Measurements from ENCODE around the gene KPNA6. TPM values are rescaled to one million over a fixed set of nuclear protein-coding genes. Genes with fewer than 3 reads are reported as not detected.
"Not testable (repeated sequence)": the region's sequence is repeated elsewhere in the genome, so short reads cannot be mapped to it uniquely, and the experiment has no call there.

KPNA6 gene
- total and polyA plus RNA-seq, 2 donors from 2014 or later, result 10.6 to 66.9 TPM

GRCh38 chr1:32074841-32075240 lies 33.0 kb upstream of the KPNA6 start:
- no peaks in the 10 kb centered on the region for H3K27me3 ChIP-seq (ENCODE audit: control insufficient read depth, insufficient read depth, low read length)
- intact Hi-C loops (cut with DNase I), result no loop called here
- FAIRE-seq (no peak), DNase-seq (no peak)
- H3K27ac ChIP-seq (ENCODE audit: low read depth in 2 of 2, low read length in 2 of 2), result no peak overlapping the region
- peaks cover 0 to 13% (median 3%) of the 10 kb centered on the region in 3 donors for H3K4me1 ChIP-seq (ENCODE audit: control insufficient read depth in 2 of 3, insufficient read depth in 2 of 3, low read depth in 1 of 3, low read length in 3 of 3)
- peaks cover 8 to 16% (median 15%) of the 10 kb centered on the region in 3 donors for H3K36me3 ChIP-seq (ENCODE audit: control insufficient read depth in 2 of 3, insufficient read depth in 3 of 3, low read length in 3 of 3)
- no peak overlapping the region for H3K9ac ChIP-seq (ENCODE audit: low read length in 3 of 3)
- H3K9me3 ChIP-seq (ENCODE audit: control insufficient read depth in 2 of 3, insufficient read depth in 1 of 3, low read length in 3 of 3), result no peaks in the 10 kb centered on the region
- TF ChIP-seq CTCF (IDR thresholded peaks at IDR 0.05; ENCODE audit: borderline replicate concordance, extremely low read depth, insufficient read depth), result no peak
- no peak overlapping the region for H3K4me3 ChIP-seq (ENCODE audit: low read length in 3 of 3)

GRCh38 chr1:32077451-32077850 lies 30.4 kb upstream of the KPNA6 start:
- peaks cover 0 to 6% (median 0%) of the 10 kb centered on the region in 3 donors for H3K4me1 ChIP-seq (ENCODE audit: control insufficient read depth in 2 of 3, insufficient read depth in 2 of 3, low read depth in 1 of 3, low read length in 3 of 3)
- intact Hi-C loops (cut with DNase I), result no loop called here
- no peaks in the 10 kb centered on the region for H3K9me3 ChIP-seq (ENCODE audit: control insufficient read depth in 2 of 3, insufficient read depth in 1 of 3, low read length in 3 of 3)
- H3K4me3 ChIP-seq (ENCODE audit: low read length in 3 of 3), result no peak overlapping the region
- peaks cover 8 to 16% (median 15%) of the 10 kb centered on the region in 3 donors for H3K36me3 ChIP-seq (ENCODE audit: control insufficient read depth in 2 of 3, insufficient read depth in 3 of 3, low read length in 3 of 3)
- H3K9ac ChIP-seq (ENCODE audit: low read length in 3 of 3), result no peak overlapping the region
- FAIRE-seq (no peak), DNase-seq (no peak)
- H3K27ac ChIP-seq (ENCODE audit: low read depth in 2 of 2, low read length in 2 of 2), result no peak overlapping the region
- TF ChIP-seq CTCF (IDR thresholded peaks at IDR 0.05; ENCODE audit: borderline replicate concordance, extremely low read depth, insufficient read depth), result no peak
- no peaks in the 10 kb centered on the region for H3K27me3 ChIP-seq (ENCODE audit: control insufficient read depth, insufficient read depth, low read length)

GRCh38 chr1:32082022-32082421 lies 25.8 kb upstream of the KPNA6 start:
- Histone ChIP-seq H3K9ac (ENCODE audit: low read length in 3 of 3) (no peak overlapping the region), H3K9me3 (ENCODE audit: control insufficient read depth in 2 of 3, insufficient read depth in 1 of 3, low read length in 3 of 3) (no peaks in the 10 kb centered on the region), H3K4me3 (ENCODE audit: low read length in 3 of 3) (no peak overlapping the region), H3K4me1 (ENCODE audit: control insufficient read depth in 2 of 3, insufficient read depth in 2 of 3, low read depth in 1 of 3, low read length in 3 of 3) (no peaks in the 10 kb centered on the region), H3K36me3 (ENCODE audit: control insufficient read depth in 2 of 3, insufficient read depth in 3 of 3, low read length in 3 of 3) (peaks cover 6 to 11% (median 8%) of the 10 kb centered on the region in 3 donors), H3K27me3 (ENCODE audit: control insufficient read depth, insufficient read depth, low read length) (no peaks in the 10 kb centered on the region), H3K27ac (ENCODE audit: low read depth in 2 of 2, low read length in 2 of 2) (no peak overlapping the region)
- DNase-seq (no peak), FAIRE-seq (no peak)
- TF ChIP-seq CTCF (IDR thresholded peaks at IDR 0.05; ENCODE audit: borderline replicate concordance, extremely low read depth, insufficient read depth), result no peak
- intact Hi-C loops (cut with DNase I), result no loop called here

GRCh38 chr1:32086381-32086780 lies 21.5 kb upstream of the KPNA6 start:
- not testable (repeated sequence) for H3K36me3 ChIP-seq (ENCODE audit: control insufficient read depth in 2 of 3, insufficient read depth in 3 of 3, low read length in 3 of 3); FAIRE-seq

More at GRCh38 chr1:32086381-32086780, 21.5 kb upstream of the KPNA6 start:
- H3K4me3 ChIP-seq (ENCODE audit: low read length in 3 of 3); H3K27ac ChIP-seq (ENCODE audit: low read depth in 2 of 2, low read length in 2 of 2); intact Hi-C loops (cut with DNase I); DNase-seq; H3K9me3 ChIP-seq (ENCODE audit: control insufficient read depth in 2 of 3, insufficient read depth in 1 of 3, low read length in 3 of 3); H3K4me1 ChIP-seq (ENCODE audit: control insufficient read depth in 2 of 3, insufficient read depth in 2 of 3, low read depth in 1 of 3, low read length in 3 of 3); H3K9ac ChIP-seq (ENCODE audit: low read length in 3 of 3); H3K27me3 ChIP-seq (ENCODE audit: control insufficient read depth, insufficient read depth, low read length): not testable (repeated sequence)

Data from kidney (tissue), 14 donors.